C4-2B (cell line): Measurements from ENCODE around the gene SEMA3E.

Experiments
- CTCF ChIP-seq: fragments of 450-650 bp; conservative IDR thresholded peaks from 2 replicates; pipeline ENCODE4 v1.5.1; 2017; ENCODE audit warnings: mild to moderate bottlenecking
- ZFX ChIP-seq: fragments of 450-650 bp; IDR thresholded peaks from 2 replicates; pipeline ENCODE4 v1.6.1; 2017

GRCh38 chr7:83469491-83469890 is 179.4 kb downstream of the SEMA3E start:
- no peak for TF ChIP-seq CTCF
- no peak for TF ChIP-seq ZFX
